ENCODE data around the gene ANKRD18B. TPM values are rescaled to one million over a fixed set of nuclear protein-coding genes. Genes with fewer than 3 reads are reported as not detected.

ANKRD18B gene
- total and polyA plus RNA-seq, 10 of the 15 experiments (the other 5 are each of a cell fraction or from before 2014, with no cell fraction given), result not detected

- H3K4me1 ChIP-seq (ENCODE audit: control insufficient read depth, insufficient read depth, low read length), result no peaks in the 10 kb centered on the region
- ChIA-PET POLR2A (no interaction called here), RAD21 (ENCODE audit: unreplicated experiment) (no interaction called here), SMC1A (ENCODE audit: uncharacterized antibody, unreplicated experiment) (no interaction called here), CTCF (no interaction called here)
- H3K27ac ChIP-seq (ENCODE audit: control insufficient read depth, insufficient read depth), result no peak overlapping the region
- no peak overlapping the region for H3K4me3 ChIP-seq
- in situ Hi-C loops (cut with MboI) (no loop called here), intact Hi-C loops (cut with micrococcal nuclease; ENCODE audit: unreplicated experiment) (no loop called here)
- H3K9ac ChIP-seq (ENCODE audit: control insufficient read depth, insufficient read depth, low read length), result no peak overlapping the region
- no peaks in the 10 kb centered on the region for H4K20me1 ChIP-seq (ENCODE audit: control insufficient read depth, insufficient read depth)
- no peaks in the 10 kb centered on the region for H3K27me3 ChIP-seq (replicated peaks in 1 of 2; ENCODE audit: control insufficient read depth in 2 of 2, insufficient read depth in 2 of 2, low read length in 1 of 2)
- no peak for DNase-seq (ENCODE audit: low read depth, low spot score)
- 89% methylated on average over 6 of the region's 6 CpGs for WGBS (ENCODE audit: insufficient coverage, insufficient replicate concordance, low lambda C conversion rate, missing lambda C conversion rate)
- no peak overlapping the region for H2AFZ ChIP-seq (ENCODE audit: control insufficient read depth, low read depth, low read length)
- no peak for ATAC-seq
- no TSS peak for BruUV-seq (replicated peaks)
- no peaks in the 10 kb centered on the region for H3K36me3 ChIP-seq (ENCODE audit: control insufficient read depth in 2 of 2, insufficient read depth in 2 of 2, low read length in 1 of 2)
- H3K79me2 ChIP-seq (ENCODE audit: control insufficient read depth, insufficient read depth, low read length), result no peaks in the 10 kb centered on the region
- H3K9me3 ChIP-seq (replicated peaks; ENCODE audit: control insufficient read depth, insufficient read depth, low read length), result no peaks in the 10 kb centered on the region
- FAIRE-seq, result no peak
- no peak overlapping the region for H3K4me2 ChIP-seq (ENCODE audit: control insufficient read depth, insufficient read depth)
- TF ChIP-seq E2F4 (IDR thresholded peaks at IDR 0.05; ENCODE audit: low read depth, low read length) (no peak), E4F1 (IDR thresholded peaks at IDR 0.05; ENCODE audit: borderline replicate concordance, partially characterized antibody) (no peak), IRF4 (IDR thresholded peaks at IDR 0.05; ENCODE audit: low read depth, low read length) (no peak), ASH2L (IDR thresholded peaks at IDR 0.05; ENCODE audit: borderline replicate concordance, low read depth) (no peak), KAT2A (conservative IDR thresholded peaks at IDR 0.05; ENCODE audit: control insufficient read depth, low read depth, low read length) (no peak), REST (IDR thresholded peaks at IDR 0.05; ENCODE audit: low read depth, low read length) (no peak), BCL11A (IDR thresholded peaks at IDR 0.05; ENCODE audit: low read depth, low read length) (no peak), EGR1 (IDR thresholded peaks at IDR 0.05; ENCODE audit: borderline replicate concordance in 1 of 2, low read depth in 2 of 2, low read length in 2 of 2) (no peak), ZNF274 (IDR thresholded peaks at IDR 0.05; ENCODE audit: insufficient read depth, insufficient read length) (no peak), PKNOX1 (IDR thresholded peaks at IDR 0.05) (no peak), RELB (IDR thresholded peaks at IDR 0.05; ENCODE audit: low read depth) (no peak), MXI1 (IDR thresholded peaks at IDR 0.05; ENCODE audit: low read depth, low read length) (no peak)
These were observed 43.1 kb upstream of the ANKRD18B start for GRCh38 chr9:33480976-33481375.

Measured in GM12878 (cell line).